Mammary epithelial cell (primary cell): ENCODE measurements around the gene HTR7.

Experiments
- EZH2 ChIP-seq: IDR thresholded peaks from 2 replicates; pipeline ENCODE4 v1.6.1; 2012; ENCODE audit warnings: low read length, inconsistent platforms, borderline replicate concordance
- TF ChIP-seq, protein P1 (sequence below), 2 donors: IDR thresholded peaks in 1 of 2; conservative IDR thresholded peaks in 1 of 2; 2 replicates each; pipeline ENCODE4 v1.5.1; 2011 to 2012; ENCODE audit warnings: inconsistent platforms in 2 of 2, low read length in 2 of 2, mild to moderate bottlenecking in 2 of 2, control low read depth in 1 of 2, low read depth in 1 of 2; ENCODE audit not compliant: insufficient read depth in 1 of 2; ENCODE audit errors: extremely low read depth in 1 of 2

DNA sequence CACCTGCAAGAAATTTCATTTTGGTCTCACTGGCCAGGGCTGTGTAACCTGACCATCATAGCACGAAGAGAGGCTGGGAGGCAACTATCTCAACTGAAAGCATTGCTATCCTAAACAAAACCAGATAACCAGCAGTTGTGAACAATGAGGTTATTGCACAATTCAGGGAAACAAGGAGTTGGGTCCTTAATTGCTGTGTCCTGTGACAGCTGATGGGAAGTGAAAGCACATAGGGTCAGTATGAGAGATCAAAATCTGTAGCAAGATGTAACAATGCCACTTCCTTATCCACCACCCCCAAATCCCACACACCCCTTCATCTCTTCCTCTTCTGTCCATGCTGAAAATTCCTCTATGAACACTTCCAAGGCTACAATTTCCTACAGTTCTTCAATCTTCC, 80.2 kb downstream of the HTR7 start:
- TF ChIP-seq, protein P1, sequence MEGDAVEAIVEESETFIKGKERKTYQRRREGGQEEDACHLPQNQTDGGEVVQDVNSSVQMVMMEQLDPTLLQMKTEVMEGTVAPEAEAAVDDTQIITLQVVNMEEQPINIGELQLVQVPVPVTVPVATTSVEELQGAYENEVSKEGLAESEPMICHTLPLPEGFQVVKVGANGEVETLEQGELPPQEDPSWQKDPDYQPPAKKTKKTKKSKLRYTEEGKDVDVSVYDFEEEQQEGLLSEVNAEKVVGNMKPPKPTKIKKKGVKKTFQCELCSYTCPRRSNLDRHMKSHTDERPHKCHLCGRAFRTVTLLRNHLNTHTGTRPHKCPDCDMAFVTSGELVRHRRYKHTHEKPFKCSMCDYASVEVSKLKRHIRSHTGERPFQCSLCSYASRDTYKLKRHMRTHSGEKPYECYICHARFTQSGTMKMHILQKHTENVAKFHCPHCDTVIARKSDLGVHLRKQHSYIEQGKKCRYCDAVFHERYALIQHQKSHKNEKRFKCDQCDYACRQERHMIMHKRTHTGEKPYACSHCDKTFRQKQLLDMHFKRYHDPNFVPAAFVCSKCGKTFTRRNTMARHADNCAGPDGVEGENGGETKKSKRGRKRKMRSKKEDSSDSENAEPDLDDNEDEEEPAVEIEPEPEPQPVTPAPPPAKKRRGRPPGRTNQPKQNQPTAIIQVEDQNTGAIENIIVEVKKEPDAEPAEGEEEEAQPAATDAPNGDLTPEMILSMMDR (conservative IDR thresholded peaks at IDR 0.05 in 1 of 2, IDR thresholded peaks at IDR 0.05 in 1 of 2; ENCODE audit: extremely low read depth in 1 of 2, insufficient read depth in 1 of 2, low read depth in 1 of 2, low read length in 2 of 2) = no peak
- TF ChIP-seq EZH2 = no peak
